Jurkat, Clone E6-1 (cell line): Measurements from ENCODE around the gene CD34.

Source experiments
- DNase-seq: peaks from one replicate; pipeline ENCODE4 v3.0.0-alpha.2; 2011; ENCODE audit warnings: low read depth, low spot score
- H3K4me3 ChIP-seq: 2 replicates; pipeline ENCODE4 v1.5.1; 2011; ENCODE audit warnings: mild to moderate bottlenecking, low read length, control low read depth, moderate library complexity

Gene CD34

DNA sequence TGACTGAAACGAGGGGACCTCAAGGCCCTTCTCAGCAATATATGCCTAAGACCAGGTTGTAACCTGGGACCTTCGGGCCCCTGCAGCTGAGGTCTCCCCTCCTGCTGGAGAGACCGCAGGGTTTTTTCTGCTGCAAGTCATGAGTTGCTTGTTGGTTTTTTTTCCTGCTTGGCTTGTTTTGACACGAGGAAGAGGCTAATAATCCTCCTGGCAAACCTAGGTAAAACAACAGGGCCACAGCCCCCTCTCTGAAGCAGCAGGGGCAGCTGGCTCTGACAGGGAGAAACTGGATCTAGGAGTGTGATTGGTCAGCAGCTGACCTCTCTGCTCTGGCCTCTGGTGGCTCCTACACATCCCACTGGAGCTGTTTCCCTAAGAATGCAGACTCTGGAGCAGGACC, 69.0 kb downstream of the CD34 start:
- no peak overlapping the region for H3K4me3 ChIP-seq
- DNase-seq: no peak

DNA sequence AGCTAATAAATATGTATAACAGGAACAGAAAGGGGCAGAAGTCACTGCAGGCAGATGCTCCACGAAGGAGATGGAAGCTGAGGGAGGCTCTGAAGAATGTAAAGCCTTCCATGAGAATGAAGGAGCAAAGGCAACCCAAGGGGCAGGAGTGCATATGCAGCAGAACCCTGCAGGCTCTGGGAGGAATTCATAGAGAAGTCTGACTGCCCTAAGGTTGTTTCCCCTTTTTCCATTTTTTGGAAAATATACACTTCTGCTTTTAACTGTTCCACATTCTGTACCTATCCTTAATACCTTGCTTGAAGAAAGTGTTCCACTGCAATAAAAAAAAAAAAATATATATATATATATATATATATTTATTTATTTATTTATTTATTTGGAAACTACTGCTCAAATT, 69.6 kb downstream of the CD34 start:
- DNase-seq: no peak
- no peak overlapping the region for H3K4me3 ChIP-seq

DNA sequence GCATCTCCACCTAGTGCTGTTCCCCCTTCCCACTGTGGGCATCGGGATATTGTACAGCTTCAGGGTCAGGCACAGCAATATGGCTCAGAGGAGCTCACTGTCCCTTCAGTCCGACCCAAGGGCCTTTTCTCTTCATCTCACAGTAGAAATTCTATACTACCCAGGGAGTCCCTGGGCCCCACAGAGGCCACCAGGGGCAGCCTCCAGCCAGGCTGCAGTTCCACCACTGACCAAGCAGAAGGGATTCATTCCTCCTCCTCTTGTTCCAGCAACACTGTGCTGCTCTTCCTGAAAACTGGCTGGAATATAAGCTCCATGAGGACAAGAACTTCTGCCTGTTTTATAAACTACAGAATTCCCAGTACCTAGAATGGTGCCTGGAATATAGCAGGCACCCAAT, 70.5 kb downstream of the CD34 start:
- no peak for DNase-seq
- H3K4me3 ChIP-seq: no peak overlapping the region

DNA sequence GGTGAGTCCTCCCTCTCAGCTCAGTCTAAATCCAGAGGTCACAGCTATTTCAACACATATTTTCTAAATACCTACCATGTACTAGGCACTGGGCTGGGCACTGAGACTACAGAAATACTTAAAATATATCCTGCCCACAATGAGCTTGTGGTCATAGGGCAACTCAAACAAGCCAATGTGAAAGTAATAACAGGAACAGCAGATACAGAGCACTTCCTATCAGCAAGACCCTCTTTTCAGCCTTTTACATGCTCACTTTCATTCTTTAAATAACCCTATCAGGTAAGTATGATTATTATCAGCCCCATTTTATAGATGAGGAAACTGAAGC, 71.9 kb downstream of the CD34 start:
- no peak for DNase-seq
- H3K4me3 ChIP-seq: no peak overlapping the region

DNA sequence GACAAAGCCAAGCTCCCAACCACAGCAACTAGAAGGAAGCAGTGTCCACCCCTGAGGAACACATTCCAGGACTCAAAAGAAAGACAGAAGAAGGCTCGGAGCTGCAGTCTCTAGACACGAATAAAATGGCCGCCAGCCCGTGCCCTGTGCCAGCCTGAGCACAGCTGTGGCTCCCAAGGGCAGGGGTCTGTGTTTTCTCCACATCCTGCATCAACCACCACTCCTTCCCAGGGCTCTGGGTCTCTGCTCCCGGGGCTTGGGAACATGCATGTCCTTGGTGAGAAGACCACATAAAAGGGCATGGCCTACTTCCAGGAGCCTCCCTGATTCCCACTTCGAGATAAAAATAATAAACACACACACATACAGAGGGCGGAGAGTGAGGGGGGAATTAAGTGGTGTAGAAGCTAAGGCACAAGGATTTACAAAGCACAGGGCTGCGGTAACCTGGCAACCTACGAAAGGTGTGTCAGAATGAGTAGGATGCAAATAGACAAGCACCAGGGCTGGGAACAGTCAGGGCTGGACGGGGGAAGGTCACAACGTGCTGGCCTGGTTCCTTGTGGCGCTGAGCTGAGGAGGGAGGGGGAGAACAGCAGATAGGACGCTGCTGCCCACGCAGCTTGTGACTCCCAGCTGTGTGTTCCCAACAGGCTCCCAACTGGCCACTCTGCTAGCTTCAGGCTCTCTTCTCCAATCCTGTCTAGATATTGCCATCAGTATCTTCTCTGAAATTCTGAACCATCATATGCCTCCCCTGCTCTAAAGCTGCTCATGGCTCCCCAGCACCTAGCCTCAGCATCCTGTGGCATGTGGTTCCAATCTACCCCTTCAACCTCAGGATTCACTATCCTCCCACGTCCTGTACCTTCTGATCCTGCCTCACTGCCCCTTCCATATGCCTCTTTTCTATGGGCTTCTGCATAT, 72.5 kb downstream of the CD34 start:
- DNase-seq: no peak
- H3K4me3 ChIP-seq: no peak overlapping the region

DNA sequence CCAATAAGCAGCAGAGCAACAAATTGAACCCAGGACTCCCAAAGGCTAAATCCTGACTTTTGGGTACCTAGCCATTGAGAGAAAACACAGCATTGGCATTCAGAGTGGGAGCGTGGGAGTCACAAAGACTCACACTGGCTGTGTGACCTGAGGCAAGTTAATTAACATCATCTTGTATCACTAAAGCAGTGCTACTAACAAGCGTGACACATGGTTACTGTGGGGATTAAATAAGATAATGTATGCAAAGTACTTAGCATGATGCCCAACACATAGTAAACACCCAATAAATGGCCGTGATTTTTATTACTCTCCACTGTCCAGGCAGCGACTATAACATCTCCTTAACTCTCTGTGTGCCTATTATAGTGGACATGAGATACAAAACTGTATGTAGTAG, 73.3 kb downstream of the CD34 start:
- DNase-seq: no peak
- no peak overlapping the region for H3K4me3 ChIP-seq

DNA sequence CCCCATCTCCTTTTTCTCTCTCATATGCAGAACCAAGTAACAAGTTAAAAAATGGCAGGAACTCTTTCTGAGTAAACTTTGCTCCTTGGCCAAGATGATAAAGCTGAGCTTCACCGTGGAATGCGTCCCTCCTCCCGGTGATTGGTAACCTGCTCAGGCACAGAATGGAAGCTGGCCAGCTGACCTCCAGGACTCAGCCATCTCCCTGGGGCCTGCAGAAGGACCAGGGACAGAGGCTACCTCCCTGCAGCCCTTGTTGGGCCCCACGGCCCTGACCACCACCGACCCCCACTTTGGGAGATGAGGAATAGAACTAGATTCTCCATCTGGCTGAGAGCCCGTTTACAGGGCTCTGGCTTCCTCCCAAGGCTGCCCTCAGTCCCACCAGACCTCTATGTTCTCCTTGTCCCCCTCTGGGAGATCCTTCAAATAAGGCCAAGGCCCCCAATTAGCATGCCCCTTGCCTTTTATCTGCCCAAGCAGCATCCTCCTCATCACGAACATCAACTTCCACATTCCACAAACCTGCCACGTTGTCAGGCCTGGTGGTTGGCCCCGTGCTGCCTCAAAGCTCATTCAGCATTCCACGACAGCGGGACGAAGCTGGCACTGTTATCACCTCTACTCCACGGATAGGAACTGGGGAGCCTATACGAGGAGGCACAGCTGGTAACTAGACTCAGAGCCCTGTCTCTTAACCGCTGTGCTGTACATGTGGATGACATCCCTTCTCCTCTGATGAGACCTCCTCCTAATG, 74.2 kb downstream of the CD34 start:
- no peak overlapping the region for H3K4me3 ChIP-seq
- no peak for DNase-seq

DNA sequence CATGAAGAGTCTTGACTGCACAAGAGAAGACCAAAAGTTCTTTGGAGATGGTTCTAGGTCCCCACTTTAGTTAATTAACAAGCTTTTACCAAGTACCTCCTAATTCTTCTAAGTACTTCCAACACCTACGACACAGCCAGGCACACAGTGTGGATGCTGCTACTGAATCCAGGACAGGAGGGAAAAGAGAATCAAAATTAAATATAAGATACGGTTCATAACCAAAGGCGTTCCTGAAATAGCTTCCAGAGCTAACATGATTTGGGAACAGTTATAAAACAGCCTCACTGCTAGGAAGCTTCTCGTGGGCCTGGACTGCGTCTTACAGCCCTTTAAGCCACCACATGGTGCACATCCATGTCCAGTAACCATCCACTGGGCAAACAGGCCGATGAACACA, 75.0 kb downstream of the CD34 start:
- no peak overlapping the region for H3K4me3 ChIP-seq
- DNase-seq: no peak

DNA sequence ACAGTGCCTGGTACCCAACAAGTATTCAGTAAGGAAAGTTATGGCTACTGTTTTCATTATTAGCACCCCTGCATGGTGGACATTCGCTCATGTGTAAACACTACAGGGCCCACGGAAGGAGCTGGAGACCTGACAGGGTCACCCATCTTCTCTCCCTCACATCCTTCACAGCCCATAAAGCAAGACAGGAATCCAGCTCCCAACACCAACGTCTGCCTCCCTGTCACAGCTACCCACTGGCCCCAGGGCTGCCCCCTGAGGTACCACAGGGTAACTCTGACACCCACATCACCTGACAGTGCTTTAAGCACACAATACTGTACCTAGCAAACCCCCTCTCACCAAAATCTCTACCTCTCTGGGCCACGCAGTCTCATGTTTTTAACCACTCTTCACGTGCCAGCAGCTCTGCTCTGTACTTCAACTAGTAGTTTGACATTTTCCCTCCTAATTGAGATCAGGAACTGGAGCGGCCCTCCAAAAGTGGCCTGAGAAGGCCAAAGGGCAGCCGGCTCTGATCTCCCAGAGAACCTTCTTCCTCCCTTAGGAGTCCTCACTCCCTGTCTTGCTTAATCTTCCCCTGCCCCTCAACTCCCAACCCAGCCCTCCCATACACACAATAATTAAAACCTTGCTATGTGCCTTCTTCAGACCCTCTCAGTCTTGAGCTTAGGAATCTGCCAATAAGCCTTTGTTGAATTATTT, 76.8 kb downstream of the CD34 start:
- no peak for DNase-seq
- no peak overlapping the region for H3K4me3 ChIP-seq

DNA sequence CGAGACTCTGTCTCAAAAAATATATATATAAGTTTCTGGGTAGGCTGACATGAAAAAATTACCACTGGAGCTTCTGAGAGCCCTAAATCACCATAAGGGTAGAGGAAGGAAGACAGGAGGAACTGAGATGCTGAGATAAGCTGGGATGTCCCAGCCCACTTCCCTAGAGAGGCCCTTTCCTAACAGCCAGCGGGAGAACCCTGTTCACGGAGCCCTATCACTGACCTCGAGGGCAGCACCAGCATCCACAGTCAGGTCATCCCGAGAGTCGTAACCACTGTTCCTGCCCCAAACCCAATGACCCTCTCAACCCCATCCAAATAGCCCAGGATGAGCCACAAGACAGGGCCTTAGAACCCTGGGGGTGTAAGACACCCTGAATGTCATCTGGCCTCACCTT, 77.5 kb downstream of the CD34 start:
- no peak for DNase-seq
- H3K4me3 ChIP-seq: no peak overlapping the region

DNA sequence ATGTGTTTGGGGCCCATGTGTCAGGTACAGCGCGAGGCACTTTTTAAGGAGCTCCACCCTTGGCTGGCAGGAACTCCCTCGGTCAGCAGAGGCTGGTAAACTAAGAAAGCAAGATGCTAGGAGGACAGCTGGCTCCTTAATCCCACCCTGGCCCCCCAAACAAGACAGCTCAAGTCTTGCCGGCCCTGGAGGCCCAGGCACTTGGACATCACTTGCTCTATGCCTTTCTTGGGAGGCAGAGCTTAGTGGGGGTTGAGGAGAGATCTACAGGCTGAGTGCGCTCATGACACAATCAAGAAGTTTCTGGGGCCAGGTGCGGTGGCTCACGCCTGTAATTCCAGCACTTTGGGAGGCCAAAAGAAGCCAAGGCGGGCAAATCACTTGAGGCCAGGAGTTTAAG, 78.1 kb downstream of the CD34 start:
- DNase-seq: no peak
- H3K4me3 ChIP-seq: no peak overlapping the region

DNA sequence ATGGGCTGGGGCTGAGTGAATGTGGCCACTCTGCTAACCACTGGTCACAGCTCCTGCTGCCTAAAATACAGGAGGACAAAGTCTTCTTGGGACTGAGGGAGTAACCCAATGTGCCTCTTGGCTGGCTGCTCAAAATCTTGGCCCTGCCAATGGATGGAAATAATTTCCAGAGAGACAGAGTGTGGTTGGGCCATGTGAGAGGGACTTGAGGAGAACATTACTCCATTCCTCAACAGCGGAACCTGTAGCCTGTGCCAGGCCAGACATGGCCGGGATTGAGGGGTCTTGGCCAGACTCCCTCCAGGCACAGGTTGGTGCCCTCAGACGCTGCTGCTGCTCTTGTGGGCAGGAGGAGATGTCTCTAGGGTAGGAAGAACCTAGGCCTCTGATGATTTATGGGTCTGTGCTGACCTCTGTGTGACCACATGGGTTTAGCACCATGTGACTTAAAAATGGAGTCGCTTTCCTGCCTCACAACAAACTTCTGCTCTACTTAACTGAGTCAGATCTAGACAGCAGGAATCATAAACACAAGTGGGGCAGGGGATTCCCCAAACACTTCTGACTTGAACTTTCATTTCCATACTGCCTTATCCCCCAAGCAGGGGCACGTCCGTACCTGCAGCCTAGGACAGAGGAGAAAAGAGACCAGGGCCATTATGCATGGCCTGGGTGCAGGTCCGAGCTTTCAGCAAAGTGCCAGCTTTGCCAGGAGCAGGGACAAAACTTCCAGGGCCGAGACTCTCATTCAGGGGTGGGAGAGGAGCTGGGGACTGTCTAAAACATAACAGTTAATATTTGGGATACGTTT, 79.2 kb downstream of the CD34 start:
- no peak for DNase-seq
- H3K4me3 ChIP-seq: no peak overlapping the region
